HG02938 (cell line): ENCODE measurements around the gene PRKAR2B.

Source experiments
- ATAC-seq: cut with Tn5 transposase; IDR thresholded peaks from one replicate; pipeline ENCODE4 v1.9.1; 2021; ENCODE audit warnings: mild to moderate bottlenecking, moderate library complexity; ENCODE audit not compliant: unreplicated experiment

Gene PRKAR2B

DNA sequence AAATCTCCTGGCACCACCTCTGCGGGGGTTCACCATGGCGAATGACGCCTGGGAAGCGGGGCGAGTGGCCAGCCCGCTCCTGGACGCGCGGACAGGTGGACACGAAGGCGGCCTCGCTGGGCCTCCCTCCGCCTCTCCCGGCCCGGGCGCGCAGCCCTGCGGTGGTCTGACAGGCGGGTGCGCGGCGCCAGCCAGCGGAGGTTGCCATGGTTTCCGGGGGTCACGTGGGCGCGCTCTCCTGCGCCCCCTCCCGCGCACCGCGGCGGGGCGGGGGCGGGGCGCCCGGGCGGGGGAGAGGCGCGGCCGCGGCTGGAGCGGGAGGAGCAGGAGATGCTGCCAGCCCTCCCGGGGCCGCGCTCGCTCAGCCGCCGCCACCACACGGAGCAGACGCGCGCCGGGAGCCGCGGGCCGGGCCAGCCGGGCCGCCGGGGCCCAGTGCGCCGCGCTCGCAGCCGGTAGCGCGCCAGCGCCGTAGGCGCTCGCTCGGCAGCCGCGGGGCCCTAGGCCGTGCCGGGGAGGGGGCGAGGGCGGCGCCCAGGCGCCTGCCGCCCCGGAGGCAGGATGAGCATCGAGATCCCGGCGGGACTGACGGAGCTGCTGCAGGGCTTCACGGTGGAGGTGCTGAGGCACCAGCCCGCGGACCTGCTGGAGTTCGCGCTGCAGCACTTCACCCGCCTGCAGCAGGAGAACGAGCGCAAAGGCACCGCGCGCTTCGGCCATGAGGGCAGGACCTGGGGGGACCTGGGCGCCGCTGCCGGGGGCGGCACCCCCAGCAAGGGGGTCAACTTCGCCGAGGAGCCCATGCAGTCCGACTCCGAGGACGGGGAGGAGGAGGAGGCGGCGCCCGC lies at the start of gene PRKAR2B:
Gene PRKAR2B, plus strand, starts transcription at position 359 of the 848 bp plus-strand sequence. Its CDS starts 203 bp downstream, at position 562.
- ATAC-seq, result peak; percentile 75

DNA sequence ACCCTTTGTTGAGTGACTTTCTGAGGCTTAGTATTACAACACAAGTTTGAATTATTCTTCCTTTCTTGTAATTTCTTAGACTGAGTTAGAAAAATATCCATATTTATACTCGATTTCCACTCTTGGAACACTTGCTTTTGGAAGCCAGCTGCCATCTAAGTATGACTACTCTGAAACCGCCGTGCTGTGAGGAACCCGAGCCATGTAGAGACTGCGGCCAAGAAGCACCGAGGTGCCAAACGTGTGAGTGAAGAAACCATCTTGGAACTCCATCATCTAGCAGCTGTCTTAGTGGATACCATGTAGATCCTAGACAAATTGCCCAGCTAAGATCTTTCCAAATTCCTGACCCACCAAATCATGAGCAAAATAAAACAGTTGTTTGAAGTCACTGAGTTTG lies 49.7 kb upstream of the PRKAR2B start:
- no peak for ATAC-seq

- no peak for ATAC-seq
Measured at GRCh38 chr7:106997487-106998271, 46.8 kb upstream of the PRKAR2B start.

DNA sequence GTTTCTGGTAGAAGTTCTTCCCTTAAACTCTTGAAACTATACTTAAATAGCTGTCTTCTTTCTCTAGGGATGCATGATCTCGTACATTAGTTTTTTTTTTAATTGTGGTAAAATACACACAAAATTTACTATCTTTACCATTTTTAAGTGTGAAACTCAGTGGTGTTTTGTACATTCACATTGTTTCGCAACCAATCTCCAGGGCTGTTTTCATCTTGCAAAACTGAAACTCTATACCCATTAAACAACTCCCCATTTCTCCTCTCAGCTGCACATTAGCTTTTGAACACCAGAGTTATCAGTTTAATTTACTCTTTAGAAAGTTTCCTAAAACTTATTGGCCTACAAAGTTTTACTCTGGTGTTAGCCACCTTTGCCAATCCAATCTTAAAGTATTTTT lies 45.5 kb upstream of the PRKAR2B start:
- no peak for ATAC-seq

- ATAC-seq, result no peak
Measured at GRCh38 chr7:107001490-107001889, 43.0 kb upstream of the PRKAR2B start.

DNA sequence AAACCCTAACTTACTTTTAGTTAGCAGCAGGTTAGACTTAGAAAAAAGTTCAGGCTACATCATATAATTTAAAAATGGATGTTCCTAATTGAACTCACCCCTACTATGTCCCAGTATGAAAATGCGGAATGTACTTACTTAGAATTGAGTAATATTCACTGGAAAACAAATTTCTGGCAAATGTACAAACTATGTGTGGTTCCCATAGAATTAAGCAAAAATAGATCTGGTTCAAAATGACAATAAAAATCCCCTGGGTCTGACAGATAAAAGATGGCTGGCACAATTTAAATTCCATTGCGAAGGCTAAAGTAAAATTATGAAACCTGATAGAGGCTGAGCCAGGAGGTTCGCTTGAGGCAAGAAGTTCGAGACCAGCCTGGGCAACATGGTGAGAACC lies 42.4 kb upstream of the PRKAR2B start:
- no peak for ATAC-seq

DNA sequence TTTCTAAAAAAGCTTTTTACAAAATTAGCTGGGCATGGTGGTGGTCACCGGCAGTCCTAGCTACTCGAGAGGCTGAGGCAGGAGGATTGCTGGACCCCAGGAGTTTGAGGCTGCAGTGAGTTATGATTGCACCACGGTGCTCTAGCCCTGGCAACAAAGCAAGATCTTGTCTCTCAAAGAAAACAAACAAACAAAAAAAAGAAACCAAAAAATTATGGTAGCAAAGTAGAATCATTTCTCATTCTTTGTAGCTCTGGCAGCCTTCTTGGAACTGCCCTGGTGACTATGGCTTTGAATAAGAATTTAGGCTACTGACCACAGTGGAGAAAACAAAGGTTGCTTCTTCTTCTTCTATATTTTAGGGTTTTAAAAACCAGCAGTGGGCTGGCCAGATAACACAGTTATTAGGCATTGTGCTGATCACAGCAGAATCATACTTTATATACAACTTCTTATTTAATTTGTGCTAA lies 41.9 kb upstream of the PRKAR2B start:
- ATAC-seq, result no peak

GRCh38 chr7:107007007-107007891 lies 37.3 kb upstream of the PRKAR2B start:
- ATAC-seq, result no peak

GRCh38 chr7:107007892-107008287 lies 36.6 kb upstream of the PRKAR2B start:
- ATAC-seq, result no peak

GRCh38 chr7:107009846-107010203 lies 34.7 kb upstream of the PRKAR2B start:
- no peak for ATAC-seq

- no peak for ATAC-seq
Measured at GRCh38 chr7:107012691-107013090, 31.8 kb upstream of the PRKAR2B start.

GRCh38 chr7:107014387-107015023 lies 30.0 kb upstream of the PRKAR2B start:
- ATAC-seq, result no peak

- no peak for ATAC-seq
Measured at GRCh38 chr7:107016312-107016711, 28.2 kb upstream of the PRKAR2B start.

DNA sequence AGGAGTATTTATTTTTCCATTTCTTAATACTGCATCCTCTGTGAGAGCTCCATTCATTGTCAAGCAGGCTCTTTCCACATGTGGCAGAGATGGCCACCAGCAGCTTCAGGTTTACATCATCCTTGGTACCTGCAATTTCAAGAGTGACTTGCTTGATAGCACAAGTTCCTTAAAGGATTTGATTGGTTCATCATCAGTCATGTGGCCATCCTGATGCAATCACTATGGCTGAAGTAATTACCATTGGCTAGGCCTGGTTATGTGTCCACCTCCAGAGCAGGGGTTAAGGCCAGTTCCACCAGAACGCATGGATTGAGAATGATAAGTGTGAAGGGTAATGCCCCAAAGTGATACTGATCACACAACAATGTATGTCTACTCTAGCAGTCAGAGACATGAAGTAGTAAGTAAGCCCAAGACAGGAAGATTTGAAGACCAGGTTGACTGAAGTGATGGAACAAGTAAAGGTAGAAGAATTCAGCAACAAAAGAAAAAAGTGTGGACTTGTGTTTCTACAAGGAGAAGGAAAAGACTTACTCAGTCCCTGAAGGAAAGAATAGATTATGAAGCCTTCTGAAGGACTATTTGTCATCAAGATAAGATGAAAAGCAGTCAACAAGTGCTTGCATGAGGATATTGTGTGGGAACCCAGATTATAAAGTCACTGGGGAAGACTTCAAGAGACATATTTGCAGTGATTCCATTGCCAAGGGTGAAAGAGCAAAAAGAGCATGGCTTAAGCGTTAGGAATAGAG lies 26.4 kb upstream of the PRKAR2B start:
- no peak for ATAC-seq

DNA sequence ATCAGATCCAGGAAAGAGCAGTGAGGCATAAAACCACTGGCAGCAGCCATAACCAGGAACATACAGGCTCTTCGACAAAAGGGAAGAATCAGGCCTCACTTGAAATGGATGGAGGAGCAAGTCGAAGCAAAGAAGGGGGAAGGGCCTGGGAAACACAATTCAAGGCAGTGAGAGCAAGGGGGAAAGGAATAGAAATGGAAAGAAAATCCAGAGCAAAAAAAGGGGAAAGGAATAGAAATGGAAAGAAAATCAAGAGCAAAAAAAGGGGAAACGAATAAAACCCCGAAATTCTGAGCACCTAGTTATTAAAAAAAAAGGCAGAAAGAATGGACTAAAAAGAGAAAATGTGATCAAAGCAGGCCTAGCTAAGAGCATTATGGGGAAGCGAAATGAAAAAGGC lies 24.1 kb upstream of the PRKAR2B start:
- ATAC-seq, result no peak

DNA sequence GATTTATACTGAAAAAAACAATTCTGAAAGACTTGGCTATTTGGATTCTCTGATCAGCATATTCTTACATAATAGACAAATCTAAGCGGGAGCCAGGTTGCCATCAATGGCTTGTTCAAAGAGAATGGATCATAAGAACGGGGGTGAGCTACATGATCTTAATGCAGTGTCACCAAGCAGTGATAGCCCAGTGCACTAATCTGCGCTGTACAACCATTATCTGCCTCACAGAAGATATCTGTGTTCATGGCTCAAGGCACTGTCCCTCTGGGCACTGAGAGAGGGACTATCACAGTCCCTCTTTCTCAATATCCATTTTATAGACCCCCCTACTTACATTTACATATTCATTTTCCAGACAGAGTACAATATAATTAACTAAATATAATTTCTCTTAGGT lies 22.9 kb upstream of the PRKAR2B start:
- no peak for ATAC-seq

DNA sequence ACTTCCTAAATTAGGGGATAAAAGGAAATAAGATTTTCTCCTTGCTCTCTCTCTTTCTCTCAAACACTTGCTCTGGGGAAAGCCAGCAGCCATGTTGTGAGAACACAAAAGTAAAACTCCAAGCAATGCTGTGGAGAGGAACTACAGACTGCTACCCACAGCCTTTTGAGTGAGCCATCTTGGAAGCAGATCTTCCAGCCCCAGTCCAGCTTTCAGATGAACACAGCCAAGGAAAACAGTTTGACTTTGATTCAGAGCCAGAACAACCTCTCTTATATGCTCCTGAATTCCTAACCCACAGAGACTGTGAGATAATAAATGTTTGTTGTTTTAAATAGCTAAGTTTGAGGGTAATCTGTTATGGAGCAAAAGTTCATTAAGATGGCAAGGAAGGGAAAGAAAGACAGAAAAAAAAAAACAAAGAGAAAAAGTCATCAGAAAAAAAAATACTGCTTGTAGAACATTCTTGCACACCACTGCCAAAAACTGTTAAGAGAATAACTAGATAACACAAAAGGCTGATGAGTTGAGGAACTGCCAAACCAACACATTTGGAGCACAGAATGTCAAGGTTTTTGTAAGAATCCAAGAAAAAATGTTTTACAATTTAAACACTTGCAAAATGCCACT lies 20.9 kb upstream of the PRKAR2B start:
- ATAC-seq, result no peak

DNA sequence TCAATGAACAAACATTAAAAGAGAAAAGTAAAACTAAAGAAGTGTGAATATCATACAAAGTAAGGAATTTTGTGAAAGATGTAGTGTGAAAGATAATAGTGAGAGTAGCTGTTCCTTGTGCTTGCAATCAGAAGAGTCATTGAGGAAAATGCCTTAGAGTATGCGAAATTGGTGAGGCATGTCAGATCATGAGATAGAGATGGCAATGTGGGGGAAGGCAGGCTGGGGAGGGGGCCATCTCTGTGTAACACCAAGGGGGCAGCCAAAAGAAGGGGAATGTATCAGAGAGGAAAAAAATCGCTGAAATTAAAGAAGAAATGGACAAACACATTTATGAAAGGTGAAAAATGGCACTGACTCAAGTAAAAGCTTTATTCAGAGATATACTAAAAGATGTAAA lies 19.6 kb upstream of the PRKAR2B start:
- no peak for ATAC-seq

DNA sequence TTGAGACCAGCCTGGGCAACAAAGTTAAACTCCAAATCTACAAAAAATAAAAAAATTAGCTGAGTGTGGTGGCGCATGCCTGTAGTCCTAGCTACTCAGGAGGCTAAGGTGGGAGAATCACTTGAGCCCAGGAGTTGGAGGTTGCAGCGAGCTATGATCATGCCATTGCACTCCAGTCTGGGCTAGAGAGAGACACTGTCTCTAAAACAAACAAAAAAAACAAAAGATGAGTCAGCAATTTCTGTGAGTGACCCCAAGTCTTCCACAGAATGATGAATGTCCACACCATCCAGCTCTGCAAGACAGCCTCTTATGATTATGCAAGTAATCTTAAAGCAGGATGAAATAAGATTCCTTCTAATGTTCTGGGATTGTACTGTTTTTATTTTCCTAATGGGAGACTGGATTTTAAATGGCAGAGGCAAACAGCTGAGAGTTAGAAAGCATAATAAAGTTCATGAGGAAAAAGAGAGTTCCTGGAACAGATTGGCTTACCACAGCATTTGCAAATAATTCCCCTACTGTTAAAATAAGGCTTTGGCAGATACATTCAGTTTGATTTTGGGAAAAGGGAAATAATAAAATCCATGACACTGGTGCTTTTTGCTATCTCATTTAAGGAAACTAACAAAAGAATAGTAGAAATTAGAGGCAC lies 18.9 kb upstream of the PRKAR2B start:
- ATAC-seq, result no peak
